ENCODE data around the gene CEACAM19. TPM values are rescaled to one million over a fixed set of nuclear protein-coding genes. Genes with fewer than 3 reads are reported as not detected.

Gene CEACAM19
- total and polyA plus RNA-seq, 2 of the 4 experiments (the other 2 are of a cell fraction): 0.72 to 9.3 TPM

- POLR2A ChIA-PET (ENCODE audit: unreplicated experiment): no interaction called here
- Histone ChIP-seq H2BK5ac (ENCODE audit: low read depth, low read length, poor library complexity, severe bottlenecking) (no peak overlapping the region), H3K4ac (ENCODE audit: low read depth, low read length) (peak overlapping the region; percentile 55), H3K36me3 (ENCODE audit: control insufficient read depth, insufficient read depth, low read length) (no peaks in the 10 kb centered on the region; the same call in 1 of the 2 replicates), H3K9me3 (ENCODE audit: control insufficient read depth, insufficient read depth, low read length) (peaks cover 2% of the 10 kb centered on the region; the same call in 1 of the 2 replicates), H3K56ac (ENCODE audit: extremely low read depth, insufficient read depth, low read length) (no peak overlapping the region), H2AK9ac (replicated peaks; ENCODE audit: low read depth, low read length, poor library complexity) (peak overlapping the region; percentile 80), H2AFZ (replicated peaks; ENCODE audit: low read length, poor library complexity) (no peak overlapping the region), H4K8ac (ENCODE audit: low read depth in 2 of 2, low read length in 2 of 2) (peak overlapping the region; percentile 23 to 46; a peak in 1 of 4 replicates), H4K5ac (ENCODE audit: low read depth, low read length) (peak overlapping the region; percentile 26; the same call in 1 of the 2 replicates), H3K9me1 (ENCODE audit: insufficient read depth, low read length) (peaks cover 21% of the 10 kb centered on the region), H3K23ac (ENCODE audit: low read depth, low read length) (no peak overlapping the region), H2BK120ac (ENCODE audit: low read depth, low read length) (peak overlapping the region; percentile 61), H2BK20ac (ENCODE audit: low read depth, low read length) (peak overlapping the region; percentile 23), H3K4me1 (ENCODE audit: control insufficient read depth, insufficient read depth, low read length) (peaks cover 15% of the 10 kb centered on the region), H3K27me3 (ENCODE audit: control insufficient read depth, insufficient read depth, low read length) (no peaks in the 10 kb centered on the region), H2AK5ac (ENCODE audit: low read depth, low read length) (peak overlapping the region; percentile 98), H3K18ac (ENCODE audit: low read depth, low read length) (peak overlapping the region; percentile 27; the same call in 1 of the 2 replicates), H3K27ac (ENCODE audit: insufficient read depth, low read length) (no peak overlapping the region), H3K9ac (ENCODE audit: low read depth, low read length) (no peak overlapping the region), H4K20me1 (ENCODE audit: insufficient read depth, low read length) (no peaks in the 10 kb centered on the region; the same call in 1 of the 2 replicates), H2BK15ac (ENCODE audit: low read depth, low read length) (peak overlapping the region; percentile 90; the same call in 2 of the 3 replicates), H3K14ac (replicated peaks; ENCODE audit: low read depth, low read length) (peak overlapping the region; percentile 14), H3K4me3 (ENCODE audit: insufficient read depth, low read depth, low read length) (no peak overlapping the region), H3K4me2 (ENCODE audit: low read depth, low read length) (no peak overlapping the region), H4K91ac (ENCODE audit: insufficient read depth, low read depth, low read length) (peak overlapping the region; percentile 47), H3K79me1 (ENCODE audit: low read depth in 1 of 2, low read length in 2 of 2) (no peaks in the 10 kb centered on the region; a peak in 1 of 4 replicates)
- CTCF ChIA-PET: no interaction called here
- no TSS peak for BruUV-seq (replicated peaks)
- intact Hi-C loops (cut with micrococcal nuclease) (no loop called here), dilution Hi-C loops (cut with HindIII; ENCODE audit: low sequenced_read_pairs, unreplicated experiment) (no loop called here), in situ Hi-C loops (cut with MboI; ENCODE audit: low sequenced_read_pairs) (no loop called here)
- no peak for TF ChIP-seq MAFK (IDR thresholded peaks at IDR 0.05; ENCODE audit: low read depth, low read length)
- no peak for TF ChIP-seq FOS (IDR thresholded peaks at IDR 0.05; ENCODE audit: low read depth, low read length)
- TF ChIP-seq, protein P1, sequence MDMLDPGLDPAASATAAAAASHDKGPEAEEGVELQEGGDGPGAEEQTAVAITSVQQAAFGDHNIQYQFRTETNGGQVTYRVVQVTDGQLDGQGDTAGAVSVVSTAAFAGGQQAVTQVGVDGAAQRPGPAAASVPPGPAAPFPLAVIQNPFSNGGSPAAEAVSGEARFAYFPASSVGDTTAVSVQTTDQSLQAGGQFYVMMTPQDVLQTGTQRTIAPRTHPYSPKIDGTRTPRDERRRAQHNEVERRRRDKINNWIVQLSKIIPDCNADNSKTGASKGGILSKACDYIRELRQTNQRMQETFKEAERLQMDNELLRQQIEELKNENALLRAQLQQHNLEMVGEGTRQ (IDR thresholded peaks at IDR 0.05; ENCODE audit: low read depth, low read length): no peak
- TF ChIP-seq SMC3 (IDR thresholded peaks at IDR 0.05; ENCODE audit: low read depth, low read length): no peak
- no peak for TF ChIP-seq CHD1 (IDR thresholded peaks at IDR 0.05; ENCODE audit: low read depth, low read length)
- TF ChIP-seq POLR2A (IDR thresholded peaks at IDR 0.05; ENCODE audit: low read depth, low read length): no peak
- TF ChIP-seq, protein P2, sequence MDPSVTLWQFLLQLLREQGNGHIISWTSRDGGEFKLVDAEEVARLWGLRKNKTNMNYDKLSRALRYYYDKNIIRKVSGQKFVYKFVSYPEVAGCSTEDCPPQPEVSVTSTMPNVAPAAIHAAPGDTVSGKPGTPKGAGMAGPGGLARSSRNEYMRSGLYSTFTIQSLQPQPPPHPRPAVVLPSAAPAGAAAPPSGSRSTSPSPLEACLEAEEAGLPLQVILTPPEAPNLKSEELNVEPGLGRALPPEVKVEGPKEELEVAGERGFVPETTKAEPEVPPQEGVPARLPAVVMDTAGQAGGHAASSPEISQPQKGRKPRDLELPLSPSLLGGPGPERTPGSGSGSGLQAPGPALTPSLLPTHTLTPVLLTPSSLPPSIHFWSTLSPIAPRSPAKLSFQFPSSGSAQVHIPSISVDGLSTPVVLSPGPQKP (IDR thresholded peaks at IDR 0.05; ENCODE audit: borderline replicate concordance, low read depth, low read length): no peak
- TF ChIP-seq MXI1 (IDR thresholded peaks at IDR 0.05; ENCODE audit: borderline replicate concordance, low read depth, low read length): no peak
- TF ChIP-seq CEBPB (IDR thresholded peaks at IDR 0.05; ENCODE audit: low read depth, low read length): no peak
- no peak for TF ChIP-seq RAD21 (IDR thresholded peaks at IDR 0.05; ENCODE audit: low read length)
- TF ChIP-seq, protein P3, sequence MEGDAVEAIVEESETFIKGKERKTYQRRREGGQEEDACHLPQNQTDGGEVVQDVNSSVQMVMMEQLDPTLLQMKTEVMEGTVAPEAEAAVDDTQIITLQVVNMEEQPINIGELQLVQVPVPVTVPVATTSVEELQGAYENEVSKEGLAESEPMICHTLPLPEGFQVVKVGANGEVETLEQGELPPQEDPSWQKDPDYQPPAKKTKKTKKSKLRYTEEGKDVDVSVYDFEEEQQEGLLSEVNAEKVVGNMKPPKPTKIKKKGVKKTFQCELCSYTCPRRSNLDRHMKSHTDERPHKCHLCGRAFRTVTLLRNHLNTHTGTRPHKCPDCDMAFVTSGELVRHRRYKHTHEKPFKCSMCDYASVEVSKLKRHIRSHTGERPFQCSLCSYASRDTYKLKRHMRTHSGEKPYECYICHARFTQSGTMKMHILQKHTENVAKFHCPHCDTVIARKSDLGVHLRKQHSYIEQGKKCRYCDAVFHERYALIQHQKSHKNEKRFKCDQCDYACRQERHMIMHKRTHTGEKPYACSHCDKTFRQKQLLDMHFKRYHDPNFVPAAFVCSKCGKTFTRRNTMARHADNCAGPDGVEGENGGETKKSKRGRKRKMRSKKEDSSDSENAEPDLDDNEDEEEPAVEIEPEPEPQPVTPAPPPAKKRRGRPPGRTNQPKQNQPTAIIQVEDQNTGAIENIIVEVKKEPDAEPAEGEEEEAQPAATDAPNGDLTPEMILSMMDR (conservative IDR thresholded peaks at IDR 0.05; ENCODE audit: low read depth, low read length): no peak
- TF ChIP-seq RCOR1 (IDR thresholded peaks at IDR 0.05; ENCODE audit: insufficient replicate concordance, low read length): no peak
- TF ChIP-seq NFE2L2 (IDR thresholded peaks at IDR 0.05; ENCODE audit: low read depth, low read length): no peak
- no peak for TF ChIP-seq RFX5 (IDR thresholded peaks at IDR 0.05; ENCODE audit: low read depth, low read length)
- no peak for TF ChIP-seq BHLHE40 (IDR thresholded peaks at IDR 0.05; ENCODE audit: low read depth, low read length)
- TF ChIP-seq MAZ (IDR thresholded peaks at IDR 0.05; ENCODE audit: borderline replicate concordance, low read depth, low read length): no peak
- WGBS, 2 experiments (ENCODE audit: extremely low coverage in 2 of 2, insufficient read length in 1 of 2): 100% methylated on average over 1 of the region's 4 CpGs; no CpG with 5 or more reads in 1 of the 2 experiments
- no peak for ATAC-seq (ENCODE audit: low read depth)
- no peak for DNase-seq
Measured at GRCh38 chr19:44623626-44624025, 47.7 kb upstream of the CEACAM19 start.

All from IMR-90 (cell line).